Transverse colon (tissue), 4 donors: ENCODE data around the gene ARHGEF40. TPM values are rescaled to one million over a fixed set of nuclear protein-coding genes. Genes with fewer than 3 reads are reported as not detected.

Experiments
- DNase-seq: peaks from one replicate; pipeline ENCODE4 v3.0.0-alpha.2; 2019
- H3K27ac ChIP-seq, 4 donors: fragments of 200-600 bp; sonication (generic); 2 replicates each; pipeline ENCODE4 v1.5.1; 2016 to 2018; ENCODE audit warnings: inconsistent platforms in 4 of 4
- H3K27me3 ChIP-seq: fragments of 200-600 bp; sonication (generic); 2 replicates; pipeline ENCODE4 v1.5.1; 2017; ENCODE audit warnings: inconsistent platforms
- H3K36me3 ChIP-seq, 4 donors: fragments of 200-600 bp; sonication (generic); 2 replicates each; pipeline ENCODE4 v1.5.1; 2017 to 2019; ENCODE audit warnings: inconsistent platforms in 4 of 4
- H3K4me1 ChIP-seq, 4 donors: fragments of 200-600 bp; sonication (generic); 2 replicates each; pipeline ENCODE4 v1.5.1; 2017 to 2020; ENCODE audit warnings: inconsistent platforms in 4 of 4
- H3K4me3 ChIP-seq, 4 donors: fragments of 200-600 bp; sonication (generic); 1 replicate in 1 of 4; 2 replicates in 3 of 4; pipeline versions ENCODE4 v1.5.1 to v1.6.1; 2017 to 2019; ENCODE audit warnings: inconsistent platforms in 4 of 4
- H3K9me3 ChIP-seq, 2 donors: fragments of 200-600 bp; sonication (generic); 2 replicates each; pipeline ENCODE4 v1.5.1; 2017 to 2019; ENCODE audit warnings: inconsistent platforms in 2 of 2
- EP300 ChIP-seq: sonication (generic); formaldehyde crosslinking; IDR thresholded peaks from one replicate; pipeline ENCODE4 v1.6.1; 2017; ENCODE audit warnings: antibody characterized with exemption, low read depth
- POLR2A ChIP-seq: fragments of 450-650 bp; IDR thresholded peaks from one replicate; pipeline ENCODE4 v1.6.1; 2016; ENCODE audit warnings: antibody characterized with exemption, mild to moderate bottlenecking, moderate library complexity
- POLR2AphosphoS5 ChIP-seq, 3 donors: sonication (generic); formaldehyde crosslinking; IDR thresholded peaks; one replicate each; pipeline ENCODE4 v1.6.1; 2016; ENCODE audit warnings: antibody characterized with exemption in 3 of 3
- WGBS, 2 donors: methylation state at CpG; one replicate each; pipeline ENCODE4 v1.1.5; 2018; ENCODE audit warnings: low coverage in 1 of 2; 5-methylcytosine and 5-hydroxymethylcytosine counted together
- in situ Hi-C, 4 donors: fragments of 200-750 bp; cut with MboI; loops; one replicate each; pipeline versions ENCODE4 v1.15.0 to v1.15.1; 2017; ENCODE audit warnings: low sequenced_read_pairs in 3 of 4, low pct_ligation_motif_present in 1 of 4, low pct_unique_long_range_greater_than_20kb in 1 of 4
- intact Hi-C: fragments of 100-400 bp; cut with DNase I; formaldehyde crosslinking; loops from one replicate; pipeline ENCODE4 v1.15.1; 2023; ENCODE audit warnings: low total_unique reads
- total RNA-seq, 4 donors: library from RNA; depleted of rRNA; stranded (reverse); fragments of >200 nt; gene quantifications; one replicate each; pipeline ENCODE4 v1.1.0, GENCODE V29; 2016
- TF ChIP-seq, protein P1 (sequence below), 5 experiments: fragments of 200-600 bp in 3 of 5; fragments of 450-650 bp in 2 of 5; sonication (generic) in 3 of 5; IDR thresholded peaks; 1 replicate in 2 of 5; 2 replicates in 3 of 5; pipeline ENCODE4 v1.5.1; 2016 to 2017; ENCODE audit warnings: antibody characterized with exemption in 5 of 5, inconsistent platforms in 3 of 5, mild to moderate bottlenecking in 2 of 5, moderate library complexity in 1 of 5

The ARHGEF40 gene
- total RNA-seq, 4 donors from 2014 or later, result 55.6 to 138 (median 62.2) TPM

DNA sequence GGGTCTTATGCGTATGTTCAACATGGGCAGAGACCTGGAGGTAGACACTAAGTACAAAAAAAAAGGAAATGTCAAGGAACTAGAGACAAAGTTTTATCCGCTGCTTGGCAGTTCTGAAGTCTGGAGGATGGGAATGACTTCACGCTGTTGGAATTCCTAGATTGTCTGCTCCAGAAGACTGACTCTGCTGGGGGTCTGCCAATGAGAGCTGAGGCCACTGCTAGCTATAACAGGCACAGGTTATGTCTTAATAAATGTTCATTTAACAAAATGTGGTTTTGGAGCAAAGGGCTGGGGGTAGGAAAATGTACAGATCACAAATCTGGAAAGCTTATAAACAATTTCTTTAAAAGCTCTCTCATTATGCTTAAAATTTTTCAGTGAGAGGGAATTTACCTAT lies 6.6 kb upstream of the ARHGEF40 start:
- intact Hi-C loops, result no loop called here
- Histone ChIP-seq H3K9me3 (no peaks in the 10 kb centered on the region), H3K4me1 (peaks cover 0 to 26% (median 15%) of the 10 kb centered on the region in 4 donors), H3K27me3 (no peaks in the 10 kb centered on the region), H3K4me3 (no peak overlapping the region), H3K27ac (peak overlapping the region in 2 of 4 donors; percentile 79 to 83), H3K36me3 (no peaks in the 10 kb centered on the region)
- in situ Hi-C loops, result no loop called here
- TF ChIP-seq, protein P1, sequence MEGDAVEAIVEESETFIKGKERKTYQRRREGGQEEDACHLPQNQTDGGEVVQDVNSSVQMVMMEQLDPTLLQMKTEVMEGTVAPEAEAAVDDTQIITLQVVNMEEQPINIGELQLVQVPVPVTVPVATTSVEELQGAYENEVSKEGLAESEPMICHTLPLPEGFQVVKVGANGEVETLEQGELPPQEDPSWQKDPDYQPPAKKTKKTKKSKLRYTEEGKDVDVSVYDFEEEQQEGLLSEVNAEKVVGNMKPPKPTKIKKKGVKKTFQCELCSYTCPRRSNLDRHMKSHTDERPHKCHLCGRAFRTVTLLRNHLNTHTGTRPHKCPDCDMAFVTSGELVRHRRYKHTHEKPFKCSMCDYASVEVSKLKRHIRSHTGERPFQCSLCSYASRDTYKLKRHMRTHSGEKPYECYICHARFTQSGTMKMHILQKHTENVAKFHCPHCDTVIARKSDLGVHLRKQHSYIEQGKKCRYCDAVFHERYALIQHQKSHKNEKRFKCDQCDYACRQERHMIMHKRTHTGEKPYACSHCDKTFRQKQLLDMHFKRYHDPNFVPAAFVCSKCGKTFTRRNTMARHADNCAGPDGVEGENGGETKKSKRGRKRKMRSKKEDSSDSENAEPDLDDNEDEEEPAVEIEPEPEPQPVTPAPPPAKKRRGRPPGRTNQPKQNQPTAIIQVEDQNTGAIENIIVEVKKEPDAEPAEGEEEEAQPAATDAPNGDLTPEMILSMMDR (IDR thresholded peaks at IDR 0.05), result no peak
- TF ChIP-seq POLR2A (no peak), POLR2AphosphoS5 (IDR thresholded peaks at IDR 0.05) (no peak), EP300 (no peak)
- 63 to 100% methylated on average over 1 to 3 of the region's 3 CpGs for WGBS, 2 donors
- DNase-seq, result peak; percentile 4

DNA sequence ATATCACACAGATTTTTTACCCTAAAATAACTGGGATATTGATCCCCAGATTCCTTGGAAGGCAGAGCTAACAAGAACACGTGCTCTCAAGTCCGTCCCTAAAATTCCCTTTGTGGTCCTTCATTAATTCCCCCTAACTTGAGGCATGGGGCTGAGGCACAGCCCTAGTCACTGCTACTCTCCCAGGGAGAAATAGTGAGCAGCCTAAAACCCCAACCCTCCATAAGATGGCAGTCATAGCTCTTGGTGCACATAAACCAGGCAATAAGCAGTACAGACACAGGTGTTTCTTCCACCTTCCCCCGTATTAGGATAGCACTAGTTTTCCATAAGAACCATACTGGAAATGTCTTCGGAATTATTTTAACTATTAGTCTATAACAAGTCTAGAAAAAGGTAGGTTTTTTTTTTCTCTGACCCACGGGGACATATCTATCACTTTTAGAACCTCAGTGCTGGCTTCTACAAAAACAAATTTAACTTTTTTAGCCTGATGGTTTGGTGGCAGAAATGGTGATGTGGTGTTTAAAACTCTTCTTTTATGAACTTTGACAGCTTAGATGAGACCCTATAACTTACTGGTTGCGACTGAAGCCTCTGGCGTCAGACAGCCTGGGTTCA lies 3.1 kb upstream of the ARHGEF40 start:
- no peaks in the 10 kb centered on the region for H3K9me3 ChIP-seq
- H3K36me3 ChIP-seq, result no peaks in the 10 kb centered on the region
- in situ Hi-C loops (no loop called here), intact Hi-C loops (no loop called here)
- H3K27ac ChIP-seq, result peak overlapping the region in 1 of 4 donors; percentile 17
- H3K4me3 ChIP-seq, result no peak overlapping the region
- TF ChIP-seq, protein P1 (IDR thresholded peaks at IDR 0.05), result peak in 1 of 5 experiments; percentile 17
- no peak for TF ChIP-seq POLR2A
- peaks cover 8 to 42% (median 31%) of the 10 kb centered on the region in 4 donors for H3K4me1 ChIP-seq
- WGBS, 2 donors, result 53 to 59% methylated on average over 5 to 7 of the region's 7 CpGs
- no peaks in the 10 kb centered on the region for H3K27me3 ChIP-seq
- no peak for DNase-seq

- WGBS, 2 donors, result 2 to 14% methylated on average over 10 to 45 of the region's 45 CpGs
- intact Hi-C loops, result loop anchor here (1.0 to 2.0 kb wide), 2 partner anchors 21 to 24 kb away; no protein-coding TSS in a partner anchor
Measured at GRCh38 chr14:21068521-21069387, 1.4 kb upstream of the ARHGEF40 start.

More at GRCh38 chr14:21068521-21069387, 1.4 kb upstream of the ARHGEF40 start:
- Histone ChIP-seq H3K4me1 (peaks cover 20 to 44% (median 28%) of the 10 kb centered on the region in 4 donors), H3K9me3 (no peaks in the 10 kb centered on the region), H3K27ac (peak overlapping the region; percentile 92 to 96 (median 92)), H3K4me3 (peak overlapping the region; percentile 16 to 90 (median 70)), H3K27me3 (no peaks in the 10 kb centered on the region), H3K36me3 (no peaks in the 10 kb centered on the region)
- TF ChIP-seq POLR2AphosphoS5 (IDR thresholded peaks at IDR 0.05) (no peak), EP300 (no peak), POLR2A (no peak)
- TF ChIP-seq, protein P1 (IDR thresholded peaks at IDR 0.05), result peak; percentile 58 to 80 (median 65)
- peak; percentile 71 for DNase-seq
- in situ Hi-C loops, result no loop called here
